ENCODE results near the gene CLN3.

CLN3 gene

DNA sequence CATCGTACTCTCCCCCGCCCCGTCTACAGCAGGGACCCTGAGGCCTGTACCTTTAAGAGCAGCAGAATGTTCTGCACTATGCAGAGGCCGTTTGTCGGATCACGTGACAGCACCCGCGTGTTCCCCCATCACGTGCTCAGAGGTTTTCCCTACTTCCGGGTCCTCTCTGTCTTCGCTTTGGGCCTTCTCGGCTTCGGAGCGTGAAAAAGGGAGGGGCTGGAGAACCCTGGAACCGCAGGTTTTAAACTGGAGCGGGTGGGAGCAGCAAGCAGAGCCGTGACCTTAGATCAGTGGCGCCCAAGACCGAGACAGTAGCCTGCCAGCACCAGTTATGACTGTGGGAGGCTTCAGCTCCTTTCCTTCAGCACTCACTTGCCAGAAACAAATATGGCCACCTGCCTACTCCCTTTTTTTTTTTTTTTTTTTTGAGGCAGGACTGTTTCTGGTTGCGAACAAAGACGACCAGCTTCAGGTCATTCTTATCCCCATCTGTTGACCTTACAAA, at the start of gene CLN3:
TSS of gene CLN3 (minus strand) at position 105 of the 505 bp plus-strand sequence. CDS start 315 bp downstream, outside the sequence.
- Histone ChIP-seq H3K36me3 (ENCODE audit: insufficient read depth, low read length) (no peaks in the 10 kb centered on the region), H3K27me3 (ENCODE audit: insufficient read depth, low read length) (no peaks in the 10 kb centered on the region), H3K27ac (ENCODE audit: low read depth, low read length) (peak within 1 kb of the TSS; percentile 88), H3K4me1 (ENCODE audit: control insufficient read depth, insufficient read depth, low read length, unreplicated experiment) (no peaks in the 10 kb centered on the region), H3K79me2 (ENCODE audit: control insufficient read depth, insufficient read depth, low read length, unreplicated experiment) (no peaks in the 10 kb centered on the region), H2AFZ (ENCODE audit: low read length, unreplicated experiment) (peak within 1 kb of the TSS; percentile 96), H3K4me3 (ENCODE audit: low read depth, low read length) (peak within 1 kb of the TSS; percentile 86)

DNA sequence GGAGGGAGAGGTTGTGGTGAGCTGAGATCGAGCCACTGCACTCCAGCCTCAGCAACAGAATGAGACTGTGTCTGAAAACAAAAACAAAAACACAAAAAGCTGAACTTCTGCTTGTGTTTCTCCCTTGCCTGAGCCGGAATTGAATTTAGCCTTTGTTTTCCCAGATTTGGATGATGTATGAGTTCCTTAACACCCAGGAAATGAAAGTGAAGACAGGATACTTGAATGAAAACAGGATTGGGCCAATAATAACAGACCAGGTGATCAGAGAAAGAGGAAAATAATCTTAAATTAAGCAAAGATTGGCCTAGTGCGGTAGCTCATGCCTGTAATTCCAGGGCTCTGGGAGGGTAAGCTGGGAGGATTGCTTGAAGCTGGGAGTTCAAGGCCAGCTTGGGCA, 48.5 kb upstream of the CLN3 start:
- Histone ChIP-seq H3K36me3 (ENCODE audit: insufficient read depth, low read length) (no peaks in the 10 kb centered on the region), H3K4me3 (ENCODE audit: low read depth, low read length) (no peak overlapping the region), H3K79me2 (ENCODE audit: control insufficient read depth, insufficient read depth, low read length, unreplicated experiment) (peaks cover 16% of the 10 kb centered on the region), H3K4me1 (ENCODE audit: control insufficient read depth, insufficient read depth, low read length, unreplicated experiment) (peaks cover 18% of the 10 kb centered on the region), H3K27me3 (ENCODE audit: insufficient read depth, low read length) (no peaks in the 10 kb centered on the region), H2AFZ (ENCODE audit: low read length, unreplicated experiment) (no peak overlapping the region), H3K27ac (ENCODE audit: low read depth, low read length) (no peak overlapping the region)

DNA sequence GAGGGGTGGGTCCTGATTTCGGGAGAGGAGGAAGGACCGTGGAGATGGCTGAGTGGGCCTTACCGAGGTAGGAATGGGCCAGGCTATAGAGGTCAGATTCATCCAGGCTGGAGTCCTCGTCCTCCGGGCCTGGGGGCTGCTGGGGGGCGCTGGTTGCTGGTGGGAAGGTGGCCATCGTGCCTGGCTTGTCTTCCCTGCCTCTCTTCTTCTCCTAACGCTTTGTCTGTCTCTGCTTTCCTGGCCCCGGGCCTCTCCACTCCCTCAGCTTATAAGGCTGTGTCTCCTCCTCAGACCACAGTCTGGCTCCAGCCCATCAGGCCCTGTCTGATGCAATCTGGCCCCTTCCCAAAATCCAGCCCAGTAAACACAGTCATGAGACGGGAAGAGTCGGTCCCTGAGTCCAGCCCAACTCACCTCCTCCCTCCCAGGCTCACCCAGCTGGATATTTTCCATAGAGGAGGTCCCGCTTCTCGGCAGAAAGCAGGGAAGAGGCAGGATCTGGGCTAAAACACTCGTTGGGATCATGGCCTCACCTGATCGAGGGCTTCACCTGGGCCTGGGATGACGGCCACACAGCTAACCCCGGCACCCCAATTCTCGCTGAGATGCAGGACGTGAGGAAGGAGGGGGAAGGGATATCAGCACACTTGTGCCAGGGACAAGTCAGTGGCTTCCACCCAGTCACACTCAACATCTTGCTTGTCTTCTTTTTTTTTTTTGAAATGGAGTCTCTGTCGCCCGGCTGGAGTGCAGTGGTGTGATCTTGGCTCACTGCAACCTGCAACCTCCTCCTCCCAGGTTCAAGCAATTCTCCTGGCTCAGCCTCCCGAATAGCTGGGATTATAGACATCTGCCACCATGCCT, 47.1 kb upstream of the CLN3 start, which contains the start of gene NUPR1:
TSS of gene NUPR1 (minus strand) at position 242 of the 864 bp plus-strand sequence. CDS start at position 175, 67 bp downstream.
- peak within 1 kb of the TSS; percentile 44 for H2AFZ ChIP-seq (ENCODE audit: low read length, unreplicated experiment)
- peak within 1 kb of the TSS; percentile 43 for H3K27ac ChIP-seq (ENCODE audit: low read depth, low read length)
- peaks cover 16% of the 10 kb centered on the region for H3K79me2 ChIP-seq (ENCODE audit: control insufficient read depth, insufficient read depth, low read length, unreplicated experiment)
- peaks cover 5% of the 10 kb centered on the region; the same call in 1 of the 2 replicates for H3K36me3 ChIP-seq (ENCODE audit: insufficient read depth, low read length)
- no peaks in the 10 kb centered on the region for H3K27me3 ChIP-seq (ENCODE audit: insufficient read depth, low read length)
- H3K4me3 ChIP-seq (ENCODE audit: low read depth, low read length), result peak within 1 kb of the TSS; percentile 77
- H3K4me1 ChIP-seq (ENCODE audit: control insufficient read depth, insufficient read depth, low read length, unreplicated experiment), result peaks cover 18% of the 10 kb centered on the region

DNA sequence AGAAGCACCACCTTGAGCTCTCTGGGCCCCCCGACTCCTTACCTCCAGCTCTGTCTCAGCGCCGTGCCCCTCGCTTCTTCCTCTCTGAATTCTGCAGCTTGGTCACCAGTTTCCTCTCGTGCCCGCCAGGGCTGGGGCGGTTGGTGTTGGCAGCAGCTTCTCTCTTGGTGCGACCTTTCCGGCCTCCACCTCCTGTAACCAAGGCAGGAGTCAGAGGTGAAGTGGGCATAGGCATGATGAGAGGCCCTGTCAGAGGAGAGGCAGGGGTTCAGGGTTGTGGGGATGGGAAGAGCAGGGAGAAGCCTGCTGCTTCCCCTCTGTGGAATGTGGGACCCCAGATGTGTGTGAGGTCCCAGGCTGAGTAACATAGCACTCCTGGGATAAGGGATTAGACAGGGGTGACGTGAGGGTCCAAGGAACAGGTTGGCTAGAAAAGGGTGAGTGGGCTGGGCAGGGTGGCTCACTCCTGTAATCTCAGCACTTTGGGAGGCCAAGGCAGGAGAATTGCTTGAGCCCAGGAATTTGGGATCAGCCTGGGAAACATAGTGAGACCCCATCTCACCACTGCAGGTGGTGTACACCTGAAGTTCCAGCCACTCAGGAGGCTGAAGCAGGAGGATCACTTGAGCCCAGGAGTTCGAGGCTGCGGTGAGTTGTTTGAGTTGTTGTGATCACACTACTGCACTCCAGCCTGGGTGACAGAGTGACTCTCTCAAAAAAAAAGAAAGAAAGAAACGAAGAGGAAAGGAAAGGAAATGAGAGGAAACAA, 46.3 kb upstream of the CLN3 start:
- Histone ChIP-seq H3K4me1 (ENCODE audit: control insufficient read depth, insufficient read depth, low read length, unreplicated experiment) (peaks cover 18% of the 10 kb centered on the region), H3K36me3 (ENCODE audit: insufficient read depth, low read length) (peaks cover 5% of the 10 kb centered on the region; the same call in 1 of the 2 replicates), H3K27ac (ENCODE audit: low read depth, low read length) (peak overlapping the region; percentile 43)

DNA sequence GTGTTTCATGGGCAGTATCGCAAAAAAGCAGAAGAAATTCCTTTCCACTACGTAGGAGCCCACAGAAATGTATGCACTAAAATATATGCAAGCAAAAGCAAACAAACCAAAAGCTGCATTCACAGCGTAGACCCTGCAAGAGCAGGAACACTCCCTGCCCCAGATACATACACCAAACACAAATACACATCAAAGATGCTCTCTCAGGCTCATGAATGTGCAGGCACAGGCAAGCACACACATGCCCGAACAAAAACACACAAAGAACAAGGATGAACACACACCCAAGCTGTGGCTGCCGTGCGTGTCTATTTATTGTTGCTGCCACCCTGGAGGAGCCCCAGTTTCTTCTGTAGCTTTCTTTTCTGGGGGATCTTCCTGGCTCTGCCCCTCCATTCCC, 45.2 kb upstream of the CLN3 start:
- H3K27ac ChIP-seq (ENCODE audit: low read depth, low read length), result no peak overlapping the region
- H2AFZ ChIP-seq (ENCODE audit: low read length, unreplicated experiment), result no peak overlapping the region

More for the DNA sequence above, 46.3 kb upstream of the CLN3 start:
- Histone ChIP-seq H3K27me3 (ENCODE audit: insufficient read depth, low read length) (no peaks in the 10 kb centered on the region), H3K4me3 (ENCODE audit: low read depth, low read length) (peak overlapping the region; percentile 77), H3K79me2 (ENCODE audit: control insufficient read depth, insufficient read depth, low read length, unreplicated experiment) (peaks cover 16% of the 10 kb centered on the region), H2AFZ (ENCODE audit: low read length, unreplicated experiment) (peak overlapping the region; percentile 44)

DNA sequence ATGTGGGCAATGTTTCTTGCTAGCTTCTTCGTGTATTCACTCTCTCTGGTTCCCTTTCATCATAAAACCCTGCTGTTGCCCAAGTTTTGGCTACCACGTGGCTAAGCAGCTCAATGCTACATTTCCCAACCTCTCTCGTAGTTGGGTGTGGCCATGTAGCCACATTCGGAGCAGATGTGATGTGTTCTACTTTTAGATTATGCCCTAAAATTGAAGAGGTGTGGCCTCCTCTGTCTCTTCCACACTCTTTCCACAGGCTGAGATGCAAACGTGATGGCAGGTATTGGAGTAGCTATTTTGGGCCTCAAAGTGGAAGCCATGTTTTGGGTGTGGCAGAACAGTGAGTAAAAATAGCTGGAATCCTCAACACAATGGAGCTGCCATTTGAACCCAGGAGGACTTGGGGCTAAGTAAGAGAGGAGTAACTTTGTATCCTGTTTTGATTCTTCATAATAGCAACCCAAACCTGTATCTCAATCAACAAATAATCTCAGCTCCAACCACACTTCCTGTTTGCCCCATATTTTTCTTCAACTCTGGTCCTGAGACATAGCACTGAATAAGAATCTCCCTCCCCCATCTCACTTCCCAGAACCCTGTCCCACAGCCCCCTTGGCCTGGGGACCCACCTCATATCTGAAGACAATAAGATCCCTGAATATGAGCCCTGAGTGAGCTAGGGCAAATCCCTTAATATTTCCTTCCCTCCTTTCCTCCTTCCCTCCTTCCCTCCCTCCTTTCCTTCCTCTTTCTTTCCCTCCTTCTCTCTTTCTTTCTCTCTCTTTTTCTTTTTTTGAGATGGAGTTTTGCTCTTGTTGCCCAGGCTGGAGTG, 42.9 kb upstream of the CLN3 start:
- Histone ChIP-seq H3K4me1 (ENCODE audit: control insufficient read depth, insufficient read depth, low read length, unreplicated experiment) (peaks cover 18% of the 10 kb centered on the region), H3K27ac (ENCODE audit: low read depth, low read length) (no peak overlapping the region), H3K27me3 (ENCODE audit: insufficient read depth, low read length) (no peaks in the 10 kb centered on the region), H3K4me3 (ENCODE audit: low read depth, low read length) (no peak overlapping the region), H3K79me2 (ENCODE audit: control insufficient read depth, insufficient read depth, low read length, unreplicated experiment) (peaks cover 16% of the 10 kb centered on the region), H3K36me3 (ENCODE audit: insufficient read depth, low read length) (peaks cover 5% of the 10 kb centered on the region; the same call in 1 of the 2 replicates), H2AFZ (ENCODE audit: low read length, unreplicated experiment) (no peak overlapping the region)

More for the DNA sequence above, 45.2 kb upstream of the CLN3 start:
- peaks cover 18% of the 10 kb centered on the region for H3K4me1 ChIP-seq (ENCODE audit: control insufficient read depth, insufficient read depth, low read length, unreplicated experiment)
- peaks cover 5% of the 10 kb centered on the region; the same call in 1 of the 2 replicates for H3K36me3 ChIP-seq (ENCODE audit: insufficient read depth, low read length)
- peak overlapping the region; percentile 77 for H3K4me3 ChIP-seq (ENCODE audit: low read depth, low read length)
- H3K27me3 ChIP-seq (ENCODE audit: insufficient read depth, low read length), result no peaks in the 10 kb centered on the region
- peaks cover 16% of the 10 kb centered on the region for H3K79me2 ChIP-seq (ENCODE audit: control insufficient read depth, insufficient read depth, low read length, unreplicated experiment)

DNA sequence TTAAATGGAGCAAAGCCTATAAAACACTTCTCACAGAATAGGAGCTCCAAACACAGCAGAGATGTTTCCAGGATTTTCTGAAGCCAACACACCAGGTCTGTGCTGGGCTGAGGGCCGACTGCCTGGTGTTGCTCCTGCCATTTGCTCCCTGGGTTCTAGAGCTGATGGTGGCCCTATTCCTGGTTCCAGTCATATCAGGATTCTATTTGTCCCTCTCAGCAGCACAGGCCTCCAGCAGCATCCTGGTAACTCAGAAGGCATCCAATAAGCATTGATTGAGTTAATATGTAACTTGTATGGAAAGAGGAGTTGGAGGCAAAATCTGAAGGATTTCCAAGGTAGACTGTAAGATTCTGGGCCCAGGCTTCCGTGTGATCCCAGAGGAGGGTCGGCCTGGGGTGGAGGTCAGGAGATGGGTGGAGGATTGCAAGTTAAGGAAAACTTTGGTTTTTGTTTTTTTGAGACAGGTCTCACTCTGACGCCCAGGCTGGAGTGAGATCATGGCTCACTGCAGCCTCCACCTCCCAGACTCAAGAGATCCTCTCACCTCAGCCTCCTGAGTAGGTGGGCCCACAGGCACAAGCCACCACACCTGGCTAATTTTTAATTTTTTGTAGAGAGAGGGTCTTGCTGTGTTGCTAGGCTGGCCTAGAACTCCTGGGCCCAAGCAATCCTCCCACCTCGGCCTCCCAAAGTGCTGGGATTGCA, 41.2 kb upstream of the CLN3 start:
- Histone ChIP-seq H3K27me3 (ENCODE audit: insufficient read depth, low read length) (no peaks in the 10 kb centered on the region), H3K79me2 (ENCODE audit: control insufficient read depth, insufficient read depth, low read length, unreplicated experiment) (peaks cover 12% of the 10 kb centered on the region), H2AFZ (ENCODE audit: low read length, unreplicated experiment) (no peak overlapping the region), H3K27ac (ENCODE audit: low read depth, low read length) (no peak overlapping the region), H3K4me3 (ENCODE audit: low read depth, low read length) (no peak overlapping the region), H3K4me1 (ENCODE audit: control insufficient read depth, insufficient read depth, low read length, unreplicated experiment) (peaks cover 11% of the 10 kb centered on the region), H3K36me3 (ENCODE audit: insufficient read depth, low read length) (peaks cover 5% of the 10 kb centered on the region; the same call in 1 of the 2 replicates)

DNA sequence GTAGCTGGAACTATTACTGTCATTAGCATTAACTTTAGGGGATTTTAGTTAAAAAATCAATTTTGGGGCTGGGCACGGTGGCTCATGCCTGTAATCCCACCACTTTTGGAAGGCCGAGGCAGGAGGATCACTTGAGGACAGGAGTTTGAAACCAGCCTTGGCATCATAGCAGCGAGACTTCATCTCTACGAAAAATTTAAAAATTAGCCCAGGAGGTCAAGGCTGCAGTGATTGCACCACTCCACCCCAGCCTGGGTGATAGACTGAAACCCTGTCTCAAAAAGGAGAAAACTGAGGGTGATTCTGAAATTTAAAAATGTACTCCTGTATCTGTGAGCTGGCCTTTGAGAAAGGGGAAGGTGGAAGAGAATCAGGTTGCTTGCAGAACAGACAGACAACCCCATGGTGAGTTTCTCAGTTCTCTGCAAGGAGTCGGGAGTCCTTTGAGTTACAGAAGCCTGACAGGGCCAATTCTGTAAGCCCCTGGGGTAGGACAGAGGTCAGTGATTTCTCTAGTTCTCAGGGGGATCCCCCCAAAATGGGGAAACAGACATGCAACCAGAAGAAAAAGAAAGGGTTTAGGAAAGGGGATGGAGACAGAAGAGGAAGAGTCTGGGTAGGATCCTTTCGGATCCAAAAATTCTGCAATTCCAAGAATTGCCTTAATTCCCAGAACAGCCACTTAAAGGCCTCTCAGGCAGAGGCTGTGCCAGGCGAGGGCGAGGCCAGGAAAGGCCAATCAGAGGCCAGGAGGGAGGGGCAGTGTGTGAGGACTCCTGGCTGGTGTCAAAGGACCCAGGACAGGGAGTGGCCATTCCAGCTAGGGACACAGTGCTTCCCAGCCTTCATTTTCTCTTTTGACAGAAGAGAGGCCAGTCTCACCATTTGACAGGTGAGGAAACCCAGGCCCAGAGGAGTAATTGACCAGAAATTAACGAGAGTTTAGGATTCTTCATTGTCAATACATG, 40.2 kb upstream of the CLN3 start:
- H3K79me2 ChIP-seq (ENCODE audit: control insufficient read depth, insufficient read depth, low read length, unreplicated experiment), result peaks cover 2% of the 10 kb centered on the region
- no peaks in the 10 kb centered on the region for H3K27me3 ChIP-seq (ENCODE audit: insufficient read depth, low read length)
- H3K27ac ChIP-seq (ENCODE audit: low read depth, low read length), result no peak overlapping the region
- peaks cover 2% of the 10 kb centered on the region for H3K4me1 ChIP-seq (ENCODE audit: control insufficient read depth, insufficient read depth, low read length, unreplicated experiment)
- H3K4me3 ChIP-seq (ENCODE audit: low read depth, low read length), result no peak overlapping the region
- H2AFZ ChIP-seq (ENCODE audit: low read length, unreplicated experiment), result no peak overlapping the region
- H3K36me3 ChIP-seq (ENCODE audit: insufficient read depth, low read length), result peaks cover 5% of the 10 kb centered on the region; the same call in 1 of the 2 replicates

DNA sequence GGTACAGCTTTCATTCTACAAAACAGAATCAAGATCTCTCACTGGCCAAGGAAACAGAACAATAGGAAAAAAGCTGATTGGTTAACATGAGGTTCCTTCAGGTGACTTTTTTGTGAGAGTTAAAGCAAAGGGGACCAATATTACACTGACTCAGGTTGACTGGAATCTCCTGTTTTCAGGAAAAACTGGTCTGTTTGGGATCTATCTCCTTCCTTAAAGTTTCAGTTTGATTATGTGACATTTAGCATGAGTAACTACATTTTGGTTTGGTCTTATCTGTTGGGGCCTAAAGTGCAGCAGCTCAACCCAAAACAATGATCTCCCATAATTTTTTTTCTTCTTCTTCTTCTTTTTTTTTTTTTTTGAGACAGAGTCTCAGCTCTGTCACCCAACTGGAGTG, 37.2 kb upstream of the CLN3 start:
- Histone ChIP-seq H3K4me1 (ENCODE audit: control insufficient read depth, insufficient read depth, low read length, unreplicated experiment) (no peaks in the 10 kb centered on the region), H3K79me2 (ENCODE audit: control insufficient read depth, insufficient read depth, low read length, unreplicated experiment) (no peaks in the 10 kb centered on the region), H2AFZ (ENCODE audit: low read length, unreplicated experiment) (no peak overlapping the region), H3K36me3 (ENCODE audit: insufficient read depth, low read length) (no peaks in the 10 kb centered on the region), H3K4me3 (ENCODE audit: low read depth, low read length) (no peak overlapping the region), H3K27ac (ENCODE audit: low read depth, low read length) (no peak overlapping the region), H3K27me3 (ENCODE audit: insufficient read depth, low read length) (no peaks in the 10 kb centered on the region)

All from ACC112 (cell line).